T-cell (primary cell): ENCODE data around the gene HUS1B. TPM values are rescaled to one million over a fixed set of nuclear protein-coding genes. Genes with fewer than 3 reads are reported as not detected.

Experiments
- ATAC-seq, 4 experiments: fragments of 200-7000 bp in 3 of 4; fragments of 150-1000 bp in 1 of 4; cut with Tn5 transposase; replicated peaks in 1 of 4; 1 replicate in 3 of 4; 2 replicates in 1 of 4; pipeline ENCODE4 v1.10.0; 2021; ENCODE audit warnings: moderate library complexity in 3 of 4, mild to moderate bottlenecking in 2 of 4, moderate number of reproducible peaks in 1 of 4
- CTCF ChIA-PET, 2 donors: fragments of 300-600 bp; sonication (Branson Sonifier 250); formaldehyde crosslinking; loops; one replicate each; lab custom pipeline; 2022; ENCODE audit warnings: antibody characterized with exemption in 2 of 2; lab: Charles Lee
- POLR2A ChIA-PET, 2 donors: fragments of 300-600 bp; sonication (Branson Sonifier 250); formaldehyde crosslinking; loops; one replicate each; lab custom pipeline; 2022; ENCODE audit warnings: antibody characterized with exemption in 2 of 2; lab: Charles Lee
- DNase-seq, 35 experiments: peaks; one replicate each; pipeline versions ENCODE4 v3.0.0 to v3.0.0-alpha.2; 2013 to 2023
- H3K27ac ChIP-seq: one replicate; pipeline ENCODE4 v1.5.1; 2013; ENCODE audit warnings: low read length
- H3K27me3 ChIP-seq, 2 experiments: replicated peaks in 1 of 2; 1 replicate in 1 of 2; 2 replicates in 1 of 2; pipeline versions ENCODE4 v1.6.1 to v1.7.0; 2013; ENCODE audit warnings: low read length in 1 of 2, mixed read lengths in 1 of 2; ENCODE audit not compliant: control insufficient read depth in 2 of 2, insufficient read depth in 2 of 2; ENCODE audit errors: extremely low read depth in 1 of 2
- H3K36me3 ChIP-seq, 2 donors: 1 replicate in 1 of 2; 2 replicates in 1 of 2; pipeline versions ENCODE4 v1.6.1 to v1.7.0; 2013; ENCODE audit warnings: low read length in 1 of 2; ENCODE audit not compliant: control insufficient read depth in 2 of 2, insufficient read depth in 1 of 2; ENCODE audit errors: extremely low read depth in 1 of 2
- H3K4me1 ChIP-seq, 2 experiments: 1 replicate in 1 of 2; 2 replicates in 1 of 2; pipeline versions ENCODE4 v1.6.1 to v1.7.0; 2013; ENCODE audit warnings: low read length in 2 of 2, mixed read lengths in 1 of 2; ENCODE audit not compliant: insufficient read depth in 2 of 2, control insufficient read depth in 1 of 2; ENCODE audit errors: extremely low read depth in 1 of 2
- H3K4me3 ChIP-seq, 2 donors: 1 replicate in 1 of 2; 2 replicates in 1 of 2; pipeline versions ENCODE4 v1.5.1 to v1.7.0; 2013; ENCODE audit warnings: mild to moderate bottlenecking in 2 of 2, low read length in 1 of 2, moderate library complexity in 1 of 2; ENCODE audit not compliant: control insufficient read depth in 1 of 2; ENCODE audit errors: extremely low read depth in 1 of 2
- H3K9me3 ChIP-seq: 2 replicates; pipeline ENCODE4 v1.7.0; 2013
- H3K27ac Mint-ChIP-seq, 2 donors: one replicate each; pipeline ENCODE4 v1.8.0; 2020 to 2021; ENCODE audit warnings: mild to moderate bottlenecking in 2 of 2, mixed read lengths in 2 of 2
- H3K27me3 Mint-ChIP-seq, 2 donors: one replicate each; pipeline ENCODE4 v1.8.0; 2021 to 2022; ENCODE audit warnings: mixed read lengths in 2 of 2
- H3K36me3 Mint-ChIP-seq: one replicate; pipeline ENCODE4 v1.8.0; 2021; ENCODE audit warnings: mixed read lengths
- H3K4me1 Mint-ChIP-seq, 3 donors: one replicate each; pipeline ENCODE4 v1.8.0; 2020 to 2022; ENCODE audit warnings: mixed read lengths in 3 of 3, mild to moderate bottlenecking in 1 of 3
- H3K4me3 Mint-ChIP-seq, 3 donors: one replicate each; pipeline ENCODE4 v1.8.0; 2020 to 2022; ENCODE audit warnings: mild to moderate bottlenecking in 3 of 3, mixed read lengths in 3 of 3, moderate library complexity in 3 of 3
- H3K9me3 Mint-ChIP-seq, 3 donors: one replicate each; pipeline ENCODE4 v1.8.0; 2020 to 2022; ENCODE audit warnings: mixed read lengths in 3 of 3
- WGBS: methylation state at CpG from one replicate; pipeline ENCODE4 v1.1.5; 2013; ENCODE audit warnings: missing lambda C conversion rate; ENCODE audit not compliant: insufficient coverage; 5-methylcytosine and 5-hydroxymethylcytosine counted together
- total RNA-seq, 35 experiments: library from RNA in 6 of 35; stranded (reverse) in 6 of 35; fragments of 120-200 nt in 1 of 35; gene quantifications; one replicate each; pipeline versions ENCODE4 v1.2.1 to v1.2.4 and lab custom pipeline; 2013 to 2026

Gene HUS1B
- total RNA-seq, 5 donors from 2014 or later (not counting 1 experiment from before 2014, with no cell fraction given), result 1.7 to 3.8 (median 2.5) TPM

DNA sequence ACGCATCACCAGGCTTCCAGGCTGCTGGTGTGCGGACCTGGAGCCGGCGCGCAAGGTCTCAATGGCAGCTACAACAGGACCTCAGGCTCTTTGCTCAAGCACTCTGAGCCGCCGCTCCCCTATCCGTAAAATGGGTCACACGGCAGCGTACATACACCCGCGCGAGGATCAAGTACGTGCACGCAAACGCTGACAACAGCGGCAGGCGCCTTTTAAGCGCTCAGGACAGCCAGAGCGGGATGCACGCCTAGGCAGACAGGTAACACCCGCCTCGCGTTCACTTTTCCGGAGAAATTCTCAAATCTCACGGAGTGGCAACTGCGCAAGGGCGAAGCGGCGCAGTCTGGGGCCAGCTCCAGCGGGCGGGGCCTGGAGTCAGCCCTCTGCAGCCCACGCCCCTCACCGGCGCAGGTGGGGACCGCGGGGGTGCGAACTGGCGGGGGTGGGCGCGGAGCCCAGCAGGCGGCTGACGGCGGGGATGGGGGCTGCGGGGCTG lies 35.5 kb upstream of the HUS1B start:
- Mint-ChIP-seq H3K9me3 (no peaks in the 10 kb centered on the region), H3K4me1 (peaks cover 26 to 38% (median 30%) of the 10 kb centered on the region in 3 donors), H3K4me3 (peak overlapping the region; percentile 92 to 96 (median 93)), H3K27me3 (no peaks in the 10 kb centered on the region), H3K36me3 (peaks cover 9% of the 10 kb centered on the region), H3K27ac (peak overlapping the region; percentile 86 to 94)
- Histone ChIP-seq H3K9me3 (no peaks in the 10 kb centered on the region), H3K4me3 (peak overlapping the region; percentile 72 to 93), H3K4me1 (peaks cover 8 to 29% of the 10 kb centered on the region in 2 experiments), H3K27me3 (no peaks in the 10 kb centered on the region), H3K36me3 (peaks cover 0 to 20% of the 10 kb centered on the region in 2 donors), H3K27ac (peak overlapping the region; percentile 64)
- ChIA-PET POLR2A (interaction anchor here (0.7 to 0.9 kb wide), 2 partner anchors 19 to 691 kb away, joined by 4 to 7 read pairs; no protein-coding TSS in a partner anchor), CTCF (interaction anchor here (0.6 to 1.0 kb wide), 5 partner anchors 8 to 765 kb away, joined by 3 to 8 read pairs (median 3); no protein-coding TSS in a partner anchor)
- ATAC-seq (peak; percentile 87 to 92 (median 91)), DNase-seq (peak; percentile 47 to 84 (median 71))
- WGBS, result 1% methylated on average over 45 of the region's 45 CpGs

DNA sequence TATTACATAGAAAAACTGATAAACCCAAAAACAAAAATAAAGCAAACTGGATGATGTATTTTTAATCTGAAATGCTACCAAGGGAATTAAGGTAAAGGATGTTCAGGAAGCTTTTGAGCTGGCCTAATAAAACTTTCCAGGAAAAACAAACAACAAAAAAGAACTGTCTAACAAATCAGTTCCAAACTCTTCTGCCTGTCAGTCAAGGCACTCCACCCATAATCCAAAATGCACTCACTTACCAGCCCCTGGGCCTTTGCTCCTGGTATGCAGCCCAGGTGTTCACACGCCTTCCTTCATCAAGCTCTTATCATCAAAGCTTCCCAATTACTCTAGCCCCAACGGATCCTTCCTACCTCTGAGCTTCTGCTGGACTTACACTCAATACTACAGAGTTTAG lies 32.3 kb upstream of the HUS1B start:
- no peaks in the 10 kb centered on the region for H3K9me3 Mint-ChIP-seq
- no CpG with 5 or more reads among the region's 2 CpGs for WGBS
- H3K27ac ChIP-seq, result no peak overlapping the region
- no peak overlapping the region for H3K4me3 Mint-ChIP-seq
- no peaks in the 10 kb centered on the region for H3K27me3 ChIP-seq
- ATAC-seq, result no peak
- H3K36me3 ChIP-seq, result peaks cover 0 to 27% of the 10 kb centered on the region in 2 donors
- peaks cover 14 to 38% of the 10 kb centered on the region in 2 experiments for H3K4me1 ChIP-seq
- peaks cover 30 to 51% (median 41%) of the 10 kb centered on the region in 3 donors for H3K4me1 Mint-ChIP-seq
- no peak overlapping the region for H3K4me3 ChIP-seq
- H3K27ac Mint-ChIP-seq, result no peak overlapping the region
- H3K36me3 Mint-ChIP-seq, result peaks cover 11% of the 10 kb centered on the region
- H3K9me3 ChIP-seq, result no peaks in the 10 kb centered on the region
- no peak for DNase-seq
- POLR2A ChIA-PET, result interaction anchor here in 1 of 2 donors (0.7 kb wide), 1 partner anchor 23 kb away, joined by 4 read pairs; no protein-coding TSS in a partner anchor
- CTCF ChIA-PET, result interaction anchor here in 1 of 2 donors (1.4 kb wide), 1 partner anchor 12 kb away, joined by 3 read pairs; no protein-coding TSS in a partner anchor
- no peaks in the 10 kb centered on the region for H3K27me3 Mint-ChIP-seq

DNA sequence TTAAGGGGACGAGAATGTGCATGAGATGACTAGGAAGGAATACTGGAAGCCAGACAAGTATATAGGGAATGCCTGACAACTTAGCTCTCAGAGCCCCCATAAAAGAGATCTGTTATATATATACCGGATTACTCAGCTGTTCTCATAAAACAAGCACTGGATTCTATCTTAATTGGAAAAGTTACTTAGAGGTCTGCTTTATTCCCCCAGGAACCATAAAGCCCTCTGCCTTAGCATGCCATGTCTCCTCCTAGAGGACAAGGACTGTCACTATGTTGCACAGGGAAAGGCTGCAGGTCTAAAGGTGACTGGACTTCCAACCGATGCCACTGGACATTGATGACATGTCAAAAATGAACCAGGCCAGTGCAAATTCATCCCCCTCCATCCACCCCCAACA lies 29.6 kb upstream of the HUS1B start:
- peaks cover 14% of the 10 kb centered on the region for H3K36me3 Mint-ChIP-seq
- H3K4me1 Mint-ChIP-seq, result peaks cover 31 to 59% (median 48%) of the 10 kb centered on the region in 3 donors
- peaks cover 0 to 27% of the 10 kb centered on the region in 2 donors for H3K36me3 ChIP-seq
- CTCF ChIA-PET, result no interaction called here
- H3K4me1 ChIP-seq, result peaks cover 15 to 32% of the 10 kb centered on the region in 2 experiments
- ATAC-seq, result no peak
- H3K4me3 Mint-ChIP-seq, result no peak overlapping the region
- DNase-seq, result no peak
- 86% methylated on average over 1 of the region's 3 CpGs for WGBS
- H3K4me3 ChIP-seq, result no peak overlapping the region
- H3K9me3 ChIP-seq, result no peaks in the 10 kb centered on the region
- no peaks in the 10 kb centered on the region for H3K27me3 Mint-ChIP-seq
- H3K27me3 ChIP-seq, result no peaks in the 10 kb centered on the region
- no peaks in the 10 kb centered on the region for H3K9me3 Mint-ChIP-seq
- POLR2A ChIA-PET, result no interaction called here
- no peak overlapping the region for H3K27ac Mint-ChIP-seq
- H3K27ac ChIP-seq, result no peak overlapping the region

DNA sequence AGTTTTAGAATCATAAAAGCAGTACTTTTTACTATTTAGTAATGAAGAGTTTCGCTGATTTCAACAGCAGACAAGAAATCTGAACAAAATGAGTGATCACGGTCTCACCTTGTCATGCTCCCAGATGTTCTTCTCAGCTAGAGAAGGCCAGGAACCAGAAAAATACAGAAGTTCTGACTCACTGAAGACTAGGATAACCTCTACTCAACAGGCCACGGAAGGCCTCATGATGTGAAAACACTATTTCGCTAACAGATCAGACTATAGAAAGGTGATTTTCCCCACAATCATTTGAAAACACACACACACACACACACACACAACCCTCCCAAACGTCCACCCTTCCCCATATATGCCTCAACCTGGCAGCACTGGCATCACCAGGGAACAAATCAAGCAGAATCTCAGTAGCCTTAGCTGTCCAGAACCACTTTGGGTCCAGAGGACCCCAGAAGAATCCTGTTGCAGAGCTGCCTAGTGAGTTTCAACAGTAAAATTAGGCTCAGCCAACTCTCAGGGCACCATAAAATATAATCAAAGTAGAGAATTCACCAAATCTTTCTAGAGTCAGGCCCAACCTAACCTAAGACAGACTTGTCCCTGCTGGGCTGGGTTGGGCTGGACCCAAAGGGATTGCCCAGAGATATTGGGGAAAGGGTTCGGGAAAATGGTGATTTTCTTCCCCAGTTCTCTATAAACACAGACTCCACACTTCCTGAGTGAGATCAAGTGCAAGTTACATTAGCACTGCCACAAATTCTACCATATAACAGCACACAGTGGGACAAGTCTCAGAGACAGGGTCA lies 28.1 kb upstream of the HUS1B start:
- Mint-ChIP-seq H3K4me1 (peaks cover 26 to 58% (median 51%) of the 10 kb centered on the region in 3 donors), H3K9me3 (no peaks in the 10 kb centered on the region), H3K4me3 (peak overlapping the region; percentile 1 to 63 (median 45)), H3K27me3 (no peaks in the 10 kb centered on the region), H3K27ac (peak overlapping the region in 1 of 2 donors; percentile 36), H3K36me3 (peaks cover 13% of the 10 kb centered on the region)
- ATAC-seq, result no peak
- Histone ChIP-seq H3K4me3 (no peak overlapping the region), H3K36me3 (peaks cover 0 to 22% of the 10 kb centered on the region in 2 donors), H3K27ac (no peak overlapping the region), H3K9me3 (no peaks in the 10 kb centered on the region), H3K27me3 (no peaks in the 10 kb centered on the region), H3K4me1 (peaks cover 13 to 24% of the 10 kb centered on the region in 2 experiments)
- ChIA-PET CTCF (interaction anchor here in 1 of 2 donors (1.0 kb wide), 1 partner anchor 11 kb away, joined by 3 read pairs; no protein-coding TSS in a partner anchor), POLR2A (no interaction called here)
- DNase-seq, result no peak
- WGBS, result 26% methylated on average over 3 of the region's 6 CpGs

DNA sequence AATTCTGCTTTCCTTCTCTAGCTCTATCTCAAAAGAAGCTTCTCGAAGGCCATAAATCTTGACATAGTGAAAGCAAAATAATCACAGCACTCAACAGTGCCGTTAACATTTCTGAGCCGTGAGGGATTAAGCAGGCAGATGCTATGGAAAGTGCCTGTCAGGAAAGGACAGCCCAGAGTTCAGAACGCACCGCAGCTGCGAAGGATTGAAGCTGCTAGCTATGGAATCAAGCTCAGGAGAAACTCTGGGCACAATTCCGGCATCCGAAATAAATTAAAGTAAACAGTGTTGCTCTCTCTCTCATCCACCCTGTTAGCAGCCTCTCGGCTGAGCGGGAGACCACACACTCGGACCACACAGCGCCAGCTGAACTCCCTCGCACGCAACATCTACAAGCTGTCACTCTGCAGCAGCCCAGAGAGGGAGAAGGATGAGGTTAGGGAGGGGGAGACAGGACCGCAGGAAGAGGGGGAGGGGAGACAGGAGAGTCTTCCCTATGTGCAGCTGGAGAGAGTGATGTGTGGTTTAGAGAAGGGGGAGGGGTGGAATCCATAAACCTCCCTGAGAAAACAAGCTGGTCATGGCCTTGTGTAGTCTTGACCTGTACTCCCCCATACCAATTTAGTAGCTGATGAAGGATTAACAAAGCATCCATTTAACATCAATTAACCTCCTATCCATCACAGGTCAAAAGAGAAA lies 27.0 kb upstream of the HUS1B start:
- CTCF ChIA-PET, result interaction anchor here (0.9 to 1.0 kb wide), 3 partner anchors 8 to 16 kb away, joined by 3 read pairs; no protein-coding TSS in a partner anchor
- DNase-seq, result no peak
- Histone ChIP-seq H3K9me3 (no peaks in the 10 kb centered on the region), H3K4me1 (peaks cover 13 to 21% of the 10 kb centered on the region in 2 experiments), H3K36me3 (peaks cover 0 to 18% of the 10 kb centered on the region in 2 donors), H3K27ac (no peak overlapping the region), H3K4me3 (no peak overlapping the region), H3K27me3 (no peaks in the 10 kb centered on the region)
- H3K36me3 Mint-ChIP-seq, result peaks cover 10% of the 10 kb centered on the region
- no peaks in the 10 kb centered on the region for H3K9me3 Mint-ChIP-seq
- peak overlapping the region in 1 of 2 donors; percentile 9 for H3K27ac Mint-ChIP-seq
- no peak for ATAC-seq
- peak overlapping the region in 1 of 3 donors; percentile 55 for H3K4me3 Mint-ChIP-seq
- 84% methylated on average over 7 of the region's 15 CpGs for WGBS
- H3K27me3 Mint-ChIP-seq, result no peaks in the 10 kb centered on the region
- H3K4me1 Mint-ChIP-seq, result peaks cover 33 to 58% (median 54%) of the 10 kb centered on the region in 3 donors
- POLR2A ChIA-PET, result no interaction called here
